HepG2 (cell line): ENCODE results near the gene OR11A1. TPM values are rescaled to one million over a fixed set of nuclear protein-coding genes. Genes with fewer than 3 reads are reported as not detected.

Source experiments
- ATAC-seq: fragments of 200-7000 bp; cut with Tn5 transposase; 3 replicates; pipeline ENCODE4 v1.9.1; 2020; ENCODE audit warnings: mild to moderate bottlenecking, moderate library complexity
- BruUV-seq: library from RNA; stranded (reverse); fragments of 400-500 nt; replicated peaks from 2 replicates; lab custom pipeline; 2021; lab: Mats Ljungman, UMichigan
- CTCF ChIA-PET: fragments of 300-600 bp; formaldehyde crosslinking; extraction: SDS; loops from one replicate; lab custom pipeline; 2021; ENCODE audit warnings: low total read pairs, inconsistent platforms, low intra/inter-chr PET ratio; lab: Yijun Ruan, JAX
- POLR2A ChIA-PET: fragments of 350-600 bp; sonication (Branson Sonifier 250); formaldehyde crosslinking; loops from one replicate; lab custom pipeline; 2020; ENCODE audit warnings: antibody characterized with exemption, inconsistent platforms; lab: Yijun Ruan, JAX
- DNase-seq: peaks from one replicate; pipeline ENCODE4 v3.0.0-alpha.2; 2015; ENCODE audit warnings: low spot score
- FAIRE-seq: peaks from 3 replicates; lab custom pipeline; 2011; peaks lifted over from hg19 to GRCh38; lab: Jason Lieb, UNC
- H2AFZ ChIP-seq: one replicate; pipeline ENCODE4 v1.6.1; 2011; ENCODE audit warnings: low read length, inconsistent platforms
- H3K27ac ChIP-seq: fragments of 300-600 bp; 3 replicates; pipeline ENCODE4 v1.8.0; 2011; ENCODE audit warnings: mixed run types, mild to moderate bottlenecking, mixed read lengths, low read length, inconsistent platforms; ENCODE audit not compliant: insufficient read depth; ENCODE audit errors: extremely low read length
- H3K27me3 ChIP-seq, 2 experiments: fragments of 200-600 bp in 1 of 2; 2 replicates in 1 of 2; 3 replicates in 1 of 2; pipeline versions ENCODE4 v1.6.0 to v1.8.0; 2011; ENCODE audit warnings: low read length in 2 of 2, mild to moderate bottlenecking in 2 of 2, moderate library complexity in 2 of 2, inconsistent platforms in 1 of 2; ENCODE audit not compliant: insufficient read depth in 2 of 2, control insufficient read depth in 1 of 2
- H3K36me3 ChIP-seq, 2 experiments: fragments of 200-600 bp in 1 of 2; replicated peaks in 1 of 2; 2 replicates in 1 of 2; 3 replicates in 1 of 2; pipeline versions ENCODE4 v1.5.1 to v1.8.0; 2011; ENCODE audit warnings: low read length in 2 of 2, inconsistent platforms in 1 of 2; ENCODE audit not compliant: insufficient read depth in 2 of 2, control insufficient read depth in 1 of 2
- H3K4me1 ChIP-seq: 2 replicates; pipeline ENCODE4 v1.5.1; 2012; ENCODE audit warnings: low read length, inconsistent platforms; ENCODE audit not compliant: insufficient read depth
- H3K4me2 ChIP-seq: 2 replicates; pipeline ENCODE4 v1.6.0; 2011; ENCODE audit warnings: low read depth, low read length, inconsistent platforms
- H3K4me3 ChIP-seq, 3 experiments: fragments of 200-600 bp in 1 of 3; sonication (generic), shearing (Covaris generic) in 1 of 3; replicated peaks in 1 of 3; 2 replicates each; pipeline ENCODE4 v1.5.1; 2011 to 2016; ENCODE audit warnings: low read length in 3 of 3, inconsistent platforms in 2 of 3, low read depth in 2 of 3, mild to moderate bottlenecking in 2 of 3, control low read depth in 1 of 3, mixed read lengths in 1 of 3; ENCODE audit not compliant: insufficient read depth in 1 of 3
- H3K79me2 ChIP-seq: one replicate; pipeline ENCODE4 v1.6.1; 2011; ENCODE audit warnings: low read length, inconsistent platforms; ENCODE audit not compliant: insufficient read depth
- H3K9ac ChIP-seq: 2 replicates; pipeline ENCODE4 v1.6.0; 2011; ENCODE audit warnings: mild to moderate bottlenecking, low read depth, low read length, inconsistent platforms; ENCODE audit not compliant: insufficient read depth
- H3K9me3 ChIP-seq: 2 replicates; pipeline ENCODE4 v1.5.1; 2012; ENCODE audit warnings: mild to moderate bottlenecking, low read length
- H4K20me1 ChIP-seq: 2 replicates; pipeline ENCODE4 v1.6.0; 2011; ENCODE audit warnings: inconsistent platforms, mild to moderate bottlenecking, low read length, moderate library complexity; ENCODE audit not compliant: insufficient read depth
- ADNP ChIP-seq: sonication (generic); formaldehyde crosslinking; IDR thresholded peaks from 2 replicates; pipeline ENCODE4 v1.4.0; 2020; ENCODE audit warnings: missing genetic modification reagents
- CREM ChIP-seq, 2 experiments: sonication (generic) in 1 of 2; formaldehyde crosslinking in 1 of 2; IDR thresholded peaks; 2 replicates each; pipeline versions ENCODE4 v1.4.0 to v1.6.1; 2016 to 2020; ENCODE audit warnings: antibody characterized with exemption in 1 of 2, mild to moderate bottlenecking in 1 of 2, missing genetic modification reagents in 1 of 2
- GLMP ChIP-seq: sonication (generic); formaldehyde crosslinking; IDR thresholded peaks from 2 replicates; pipeline ENCODE4 v1.9.0; 2021; ENCODE audit warnings: missing genetic modification reagents, mild to moderate bottlenecking, borderline replicate concordance
- MED8 ChIP-seq: sonication (generic); formaldehyde crosslinking; IDR thresholded peaks from 2 replicates; pipeline ENCODE4 v1.8.1; 2023; ENCODE audit warnings: mild to moderate bottlenecking, missing genetic modification reagents; ENCODE audit not compliant: insufficient replicate concordance
- RBFOX2 ChIP-seq: fragments of 200-400 bp; formaldehyde crosslinking; IDR thresholded peaks from 2 replicates; pipeline ENCODE4 v1.6.1; 2017; ENCODE audit warnings: low read depth, mild to moderate bottlenecking, low read length
- TRIM22 ChIP-seq: fragments of 450-650 bp; IDR thresholded peaks from 2 replicates; pipeline ENCODE4 v1.6.1; 2017
- ZC3H4 ChIP-seq: sonication (generic); formaldehyde crosslinking; IDR thresholded peaks from 2 replicates; pipeline ENCODE4 v1.4.0; 2020; ENCODE audit warnings: missing genetic modification reagents, borderline replicate concordance
- ZFYVE20 ChIP-seq: sonication (generic); formaldehyde crosslinking; IDR thresholded peaks from 2 replicates; pipeline ENCODE4 v1.8.0; 2023; ENCODE audit warnings: low read depth, mild to moderate bottlenecking, moderate library complexity, missing genetic modification reagents, borderline replicate concordance
- ZNF234 ChIP-seq: sonication (generic); formaldehyde crosslinking; conservative IDR thresholded peaks from 2 replicates; pipeline ENCODE4 v1.5.1; 2020; ENCODE audit warnings: mild to moderate bottlenecking, missing genetic modification reagents
- ZNF460 ChIP-seq: sonication (generic); formaldehyde crosslinking; IDR thresholded peaks from 2 replicates; pipeline ENCODE4 v1.5.1; 2020; ENCODE audit warnings: missing genetic modification reagents, mild to moderate bottlenecking, borderline replicate concordance
- ZNF512B ChIP-seq: sonication (generic); formaldehyde crosslinking; IDR thresholded peaks from 2 replicates; pipeline ENCODE4 v1.5.1; 2020; ENCODE audit warnings: missing genetic modification reagents, mild to moderate bottlenecking, borderline replicate concordance
- whole genome bisulfite sequencing: methylation state at CpG from one replicate; pipeline ENCODE4 v1.1.6; 2017; ENCODE audit warnings: low lambda C conversion rate; 5-methylcytosine and 5-hydroxymethylcytosine counted together
- in situ Hi-C: cut with HindIII; loops from 2 replicates; pipeline ENCODE4 v1.10.0; 2017; ENCODE audit warnings: low pct_unique_long_range_greater_than_20kb; ENCODE audit not compliant: extremely low pct_ligation_motif_present
- intact Hi-C: fragments of 100-400 bp; cut with micrococcal nuclease; formaldehyde crosslinking; loops from one replicate; pipeline ENCODE4 v1.10.0; 2022; ENCODE audit not compliant: unreplicated experiment
- polyA plus RNA-seq, 8 experiments: library from polyadenylated mRNA; depleted of rRNA in 3 of 8; stranded (reverse) in 7 of 8; unstranded in 1 of 8; fragments of >200 nt; fragmentation: Illumina TruSeq in 4 of 8; extraction: Trizol in 4 of 8; gene quantifications; 2 replicates each; pipeline versions ENCODE4 v1.2.1 to v1.2.3, GENCODE V29; 2011 to 2016; ENCODE audit warnings: low read depth in 4 of 8, missing spikeins in 1 of 8, mixed read lengths in 1 of 8; ENCODE audit not compliant: insufficient read depth in 1 of 8
- total RNA-seq, 5 experiments: library from RNA; depleted of rRNA; stranded (reverse); fragments of >200 nt; fragmentation: Illumina TruSeq; extraction: Trizol; gene quantifications; 2 replicates each; pipeline ENCODE4 v1.2.3, GENCODE V29; 2016; ENCODE audit warnings: low read depth in 1 of 5
- TF ChIP-seq, protein P1 (sequence below): IDR thresholded peaks from 2 replicates; pipeline ENCODE4 v1.6.1; 2016
- TF ChIP-seq, protein P2 (sequence below): sonication (generic); formaldehyde crosslinking; IDR thresholded peaks from 2 replicates; pipeline ENCODE4 v1.5.0; 2020; ENCODE audit warnings: missing genetic modification reagents
- TF ChIP-seq, protein P3 (sequence below): sonication (generic); formaldehyde crosslinking; IDR thresholded peaks from 2 replicates; pipeline ENCODE4 v1.8.0; 2022; ENCODE audit warnings: mild to moderate bottlenecking, missing genetic modification reagents

OR11A1 gene
- total and polyA plus RNA-seq, 2 of the 13 experiments (the other 11 are each of a cell fraction or from before 2014, with no cell fraction given), result not detected

GRCh38 chr6:29399525-29399924 is 57.3 kb downstream of the OR11A1 start:
- no peak for DNase-seq
- no peak for FAIRE-seq
- 10% methylated on average over 2 of the region's 2 CpGs for WGBS
- BruUV-seq, result no TSS peak
- intact Hi-C loops, result no loop called here
- no peaks in the 10 kb centered on the region for H3K27me3 ChIP-seq
- no peak overlapping the region for H2AFZ ChIP-seq
- no peak for ATAC-seq
- H3K36me3 ChIP-seq, result no peaks in the 10 kb centered on the region
- no peak overlapping the region for H3K27ac ChIP-seq
- no peaks in the 10 kb centered on the region for H3K4me1 ChIP-seq
- no peaks in the 10 kb centered on the region for H3K79me2 ChIP-seq
- no peak overlapping the region for H3K4me2 ChIP-seq
- H3K4me3 ChIP-seq, result no peak overlapping the region
- H4K20me1 ChIP-seq, result no peaks in the 10 kb centered on the region
- ChIA-PET POLR2A (no interaction called here), CTCF (no interaction called here)
- H3K9me3 ChIP-seq, result no peaks in the 10 kb centered on the region
- in situ Hi-C loops, result no loop called here
- H3K9ac ChIP-seq, result no peak overlapping the region
- TF ChIP-seq RBFOX2 (no peak), CREM (IDR thresholded peaks at IDR 0.05) (no peak), CREM (CRISPR knock-in tag; IDR thresholded peaks at IDR 0.05) (no peak), ZNF234 (CRISPR knock-in tag) (no peak), ADNP (CRISPR knock-in tag) (no peak), ZC3H4 (CRISPR knock-in tag) (no peak), GLMP (CRISPR knock-in tag) (no peak), MED8 (CRISPR knock-in tag) (no peak), ZNF512B (CRISPR knock-in tag) (no peak), ZFYVE20 (CRISPR knock-in tag) (no peak), TRIM22 (no peak), ZNF460 (CRISPR knock-in tag) (no peak)
- TF ChIP-seq, protein P1, sequence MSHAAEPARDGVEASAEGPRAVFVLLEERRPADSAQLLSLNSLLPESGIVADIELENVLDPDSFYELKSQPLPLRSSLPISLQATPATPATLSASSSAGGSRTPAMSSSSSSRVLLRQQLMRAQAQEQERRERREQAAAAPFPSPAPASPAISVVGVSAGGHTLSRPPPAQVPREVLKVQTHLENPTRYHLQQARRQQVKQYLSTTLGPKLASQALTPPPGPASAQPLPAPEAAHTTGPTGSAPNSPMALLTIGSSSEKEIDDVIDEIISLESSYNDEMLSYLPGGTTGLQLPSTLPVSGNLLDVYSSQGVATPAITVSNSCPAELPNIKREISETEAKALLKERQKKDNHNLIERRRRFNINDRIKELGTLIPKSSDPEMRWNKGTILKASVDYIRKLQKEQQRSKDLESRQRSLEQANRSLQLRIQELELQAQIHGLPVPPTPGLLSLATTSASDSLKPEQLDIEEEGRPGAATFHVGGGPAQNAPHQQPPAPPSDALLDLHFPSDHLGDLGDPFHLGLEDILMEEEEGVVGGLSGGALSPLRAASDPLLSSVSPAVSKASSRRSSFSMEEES, result no peak
- TF ChIP-seq, protein P2, sequence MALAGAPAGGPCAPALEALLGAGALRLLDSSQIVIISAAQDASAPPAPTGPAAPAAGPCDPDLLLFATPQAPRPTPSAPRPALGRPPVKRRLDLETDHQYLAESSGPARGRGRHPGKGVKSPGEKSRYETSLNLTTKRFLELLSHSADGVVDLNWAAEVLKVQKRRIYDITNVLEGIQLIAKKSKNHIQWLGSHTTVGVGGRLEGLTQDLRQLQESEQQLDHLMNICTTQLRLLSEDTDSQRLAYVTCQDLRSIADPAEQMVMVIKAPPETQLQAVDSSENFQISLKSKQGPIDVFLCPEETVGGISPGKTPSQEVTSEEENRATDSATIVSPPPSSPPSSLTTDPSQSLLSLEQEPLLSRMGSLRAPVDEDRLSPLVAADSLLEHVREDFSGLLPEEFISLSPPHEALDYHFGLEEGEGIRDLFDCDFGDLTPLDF (CRISPR knock-in tag), result no peak
- TF ChIP-seq, protein P3, sequence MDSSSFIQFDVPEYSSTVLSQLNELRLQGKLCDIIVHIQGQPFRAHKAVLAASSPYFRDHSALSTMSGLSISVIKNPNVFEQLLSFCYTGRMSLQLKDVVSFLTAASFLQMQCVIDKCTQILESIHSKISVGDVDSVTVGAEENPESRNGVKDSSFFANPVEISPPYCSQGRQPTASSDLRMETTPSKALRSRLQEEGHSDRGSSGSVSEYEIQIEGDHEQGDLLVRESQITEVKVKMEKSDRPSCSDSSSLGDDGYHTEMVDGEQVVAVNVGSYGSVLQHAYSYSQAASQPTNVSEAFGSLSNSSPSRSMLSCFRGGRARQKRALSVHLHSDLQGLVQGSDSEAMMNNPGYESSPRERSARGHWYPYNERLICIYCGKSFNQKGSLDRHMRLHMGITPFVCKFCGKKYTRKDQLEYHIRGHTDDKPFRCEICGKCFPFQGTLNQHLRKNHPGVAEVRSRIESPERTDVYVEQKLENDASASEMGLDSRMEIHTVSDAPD (CRISPR knock-in tag), result no peak
